ENCODE measurements around the gene CCDC51. TPM values are rescaled to one million over a fixed set of nuclear protein-coding genes. Genes with fewer than 3 reads are reported as not detected.

CCDC51 gene
- total and polyA plus RNA-seq, 2 experiments from 2014 or later = 20.8 to 24.1 TPM

- TF ChIP-seq, protein P1, sequence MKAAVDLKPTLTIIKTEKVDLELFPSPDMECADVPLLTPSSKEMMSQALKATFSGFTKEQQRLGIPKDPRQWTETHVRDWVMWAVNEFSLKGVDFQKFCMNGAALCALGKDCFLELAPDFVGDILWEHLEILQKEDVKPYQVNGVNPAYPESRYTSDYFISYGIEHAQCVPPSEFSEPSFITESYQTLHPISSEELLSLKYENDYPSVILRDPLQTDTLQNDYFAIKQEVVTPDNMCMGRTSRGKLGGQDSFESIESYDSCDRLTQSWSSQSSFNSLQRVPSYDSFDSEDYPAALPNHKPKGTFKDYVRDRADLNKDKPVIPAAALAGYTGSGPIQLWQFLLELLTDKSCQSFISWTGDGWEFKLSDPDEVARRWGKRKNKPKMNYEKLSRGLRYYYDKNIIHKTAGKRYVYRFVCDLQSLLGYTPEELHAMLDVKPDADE (IDR thresholded peaks at IDR 0.05) = no peak
Observed at GRCh38 chr3:48470286-48470685, 30.4 kb upstream of the CCDC51 start (continued).

DNA sequence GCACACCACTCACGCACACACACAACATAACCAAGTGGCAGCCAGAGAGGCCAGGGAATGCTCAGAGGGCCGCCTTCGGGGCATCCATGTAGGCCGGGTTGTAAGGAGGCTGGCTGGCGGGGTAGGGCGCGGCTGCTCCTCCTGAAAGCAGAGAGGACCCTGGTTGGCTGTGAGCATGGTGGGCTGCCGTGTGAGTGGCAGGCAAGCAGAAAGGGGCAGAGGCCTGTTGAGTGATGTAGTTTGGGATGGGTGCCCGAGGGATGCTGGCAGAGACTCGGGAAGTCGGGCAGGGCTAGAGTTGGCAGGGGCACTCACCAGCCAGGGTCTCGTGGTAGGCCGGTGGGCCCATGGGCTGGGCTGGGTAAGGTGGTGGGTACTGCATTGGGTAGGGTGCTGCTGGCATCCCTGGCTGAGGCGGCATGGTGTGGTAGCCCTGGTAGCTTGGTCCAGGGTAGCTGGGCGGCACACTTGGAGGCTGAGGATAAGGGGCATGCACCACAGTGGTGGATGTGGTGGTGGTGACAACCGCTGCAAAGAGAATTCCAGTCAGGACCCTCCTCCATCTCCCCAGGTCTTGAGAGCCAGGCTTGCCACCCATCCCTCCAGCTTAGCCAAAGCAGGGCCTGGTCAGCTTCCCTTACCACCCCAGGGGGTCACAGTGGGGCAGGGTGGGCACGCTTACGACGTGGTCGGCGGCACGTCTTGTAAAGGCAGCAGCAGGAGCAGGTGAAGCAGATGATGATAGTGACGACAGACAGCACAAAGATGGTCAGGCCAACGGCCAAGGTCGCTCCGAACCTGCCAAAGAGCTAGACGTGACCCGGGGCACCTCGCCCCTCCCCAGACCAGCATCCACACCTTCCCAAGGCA is 29.4 kb upstream of the CCDC51 start:
- Histone ChIP-seq H3K4me1 (ENCODE audit: insufficient read depth) (peaks cover 12% of the 10 kb centered on the region), H2AFZ (no peak overlapping the region), H3K27me3 (ENCODE audit: insufficient read depth) (no peaks in the 10 kb centered on the region), H3F3A (replicated peaks; ENCODE audit: low read depth) (peaks cover 15% of the 10 kb centered on the region), H3K27ac (ENCODE audit: low read depth) (no peak overlapping the region), H3K36me3 (ENCODE audit: insufficient read depth) (peaks cover 9% of the 10 kb centered on the region; the same call in 1 of the 2 replicates), H4K20me1 (replicated peaks; ENCODE audit: insufficient read depth) (no peaks in the 10 kb centered on the region), H3K79me2 (replicated peaks; ENCODE audit: insufficient read depth) (peaks cover 24% of the 10 kb centered on the region), H3K4me2 (no peak overlapping the region), H3K4me3 (no peak overlapping the region), H3K9me2 (ENCODE audit: insufficient read depth) (no peaks in the 10 kb centered on the region)
- Mint-ChIP-seq H3K27me3 (ENCODE audit: insufficient read depth, low read depth, poor library complexity) (peaks cover 21% of the 10 kb centered on the region), H3K4me1 (peaks cover 37% of the 10 kb centered on the region), H3K36me3 (ENCODE audit: low read depth) (peaks cover 38% of the 10 kb centered on the region), H3K9me3 (peaks cover 4% of the 10 kb centered on the region; the same call in 2 of the 3 replicates), H3K27ac (0 out of 2 replicates have a peak overlapping the region, but pooled peaks have one; percentile 36), H3K4me3 (no peak overlapping the region)
- no peak for ATAC-seq
- no peak for DNase-seq (ENCODE audit: low spot score)
- TF ChIP-seq EZH2phosphoT487 (IDR thresholded peaks at IDR 0.05; ENCODE audit: unreplicated experiment) = no peak
- TF ChIP-seq POLR2AphosphoS5 (IDR thresholded peaks at IDR 0.05; ENCODE audit: low read depth) = no peak
- TF ChIP-seq ZNF331 (CRISPR knock-in tag; IDR thresholded peaks at IDR 0.05; ENCODE audit: low read depth) = no peak
- no peak for TF ChIP-seq NANOG (IDR thresholded peaks at IDR 0.05; ENCODE audit: borderline replicate concordance)
- TF ChIP-seq, protein P2, sequence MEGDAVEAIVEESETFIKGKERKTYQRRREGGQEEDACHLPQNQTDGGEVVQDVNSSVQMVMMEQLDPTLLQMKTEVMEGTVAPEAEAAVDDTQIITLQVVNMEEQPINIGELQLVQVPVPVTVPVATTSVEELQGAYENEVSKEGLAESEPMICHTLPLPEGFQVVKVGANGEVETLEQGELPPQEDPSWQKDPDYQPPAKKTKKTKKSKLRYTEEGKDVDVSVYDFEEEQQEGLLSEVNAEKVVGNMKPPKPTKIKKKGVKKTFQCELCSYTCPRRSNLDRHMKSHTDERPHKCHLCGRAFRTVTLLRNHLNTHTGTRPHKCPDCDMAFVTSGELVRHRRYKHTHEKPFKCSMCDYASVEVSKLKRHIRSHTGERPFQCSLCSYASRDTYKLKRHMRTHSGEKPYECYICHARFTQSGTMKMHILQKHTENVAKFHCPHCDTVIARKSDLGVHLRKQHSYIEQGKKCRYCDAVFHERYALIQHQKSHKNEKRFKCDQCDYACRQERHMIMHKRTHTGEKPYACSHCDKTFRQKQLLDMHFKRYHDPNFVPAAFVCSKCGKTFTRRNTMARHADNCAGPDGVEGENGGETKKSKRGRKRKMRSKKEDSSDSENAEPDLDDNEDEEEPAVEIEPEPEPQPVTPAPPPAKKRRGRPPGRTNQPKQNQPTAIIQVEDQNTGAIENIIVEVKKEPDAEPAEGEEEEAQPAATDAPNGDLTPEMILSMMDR (conservative IDR thresholded peaks at IDR 0.05; ENCODE audit: low read depth in 2 of 2) = no peak
- TF ChIP-seq ZNF114 (CRISPR knock-in tag; IDR thresholded peaks at IDR 0.05) = no peak
- TF ChIP-seq, protein P1 (IDR thresholded peaks at IDR 0.05) = no peak
- no peak for TF ChIP-seq CREB1 (CRISPR knock-in tag; IDR thresholded peaks at IDR 0.05; ENCODE audit: low read depth)

All from GM23338 (cell line).